Upper lobe of left lung (tissue), 6 donors: ENCODE data around the gene ARX. TPM values are rescaled to one million over a fixed set of nuclear protein-coding genes. Genes with fewer than 3 reads are reported as not detected.

Experiments used
- ATAC-seq, 2 donors: fragments of 200-7000 bp; cut with Tn5 transposase; one replicate each; pipeline ENCODE4 v1.9.1; 2022; ENCODE audit warnings: mild to moderate bottlenecking in 2 of 2, moderate library complexity in 2 of 2; ENCODE audit not compliant: low FRiP score in 2 of 2
- DNase-seq, 2 donors: peaks; one replicate each; pipeline ENCODE4 v3.0.0-alpha.2; 2019 to 2020
- H3K27ac ChIP-seq, 4 donors: fragments of 200-600 bp; sonication (generic); one replicate each; pipeline ENCODE4 v1.5.1; 2016 to 2019
- H3K27me3 ChIP-seq, 4 donors: fragments of 200-600 bp; sonication (generic); one replicate each; pipeline ENCODE4 v1.5.1; 2017 to 2019
- H3K36me3 ChIP-seq, 4 donors: fragments of 200-600 bp; sonication (generic); one replicate each; pipeline ENCODE4 v1.5.1; 2016 to 2019
- H3K4me1 ChIP-seq, 4 donors: fragments of 200-600 bp; sonication (generic); one replicate each; pipeline ENCODE4 v1.5.1; 2018 to 2019
- H3K4me3 ChIP-seq, 4 donors: fragments of 200-600 bp; sonication (generic); one replicate each; pipeline ENCODE4 v1.5.1; 2017 to 2019; ENCODE audit warnings: mild to moderate bottlenecking in 2 of 4, moderate library complexity in 1 of 4
- H3K9me3 ChIP-seq, 4 donors: fragments of 200-600 bp; sonication (generic); one replicate each; pipeline ENCODE4 v1.5.1; 2018 to 2019
- CTCF ChIP-seq, 6 experiments: fragments of 450-650 bp in 4 of 6; fragments of 200-600 bp in 2 of 6; sonication (generic) in 2 of 6; IDR thresholded peaks; one replicate each; pipeline ENCODE4 v1.5.1; 2016 to 2019; ENCODE audit warnings: antibody characterized with exemption in 6 of 6
- EP300 ChIP-seq, 4 donors: sonication (generic); formaldehyde crosslinking; IDR thresholded peaks; one replicate each; pipeline ENCODE4 v1.5.1; 2017; ENCODE audit warnings: antibody characterized with exemption in 4 of 4, control low read depth in 2 of 4
- POLR2A ChIP-seq, 4 donors: fragments of 450-650 bp; IDR thresholded peaks; one replicate each; pipeline ENCODE4 v1.5.1; 2016 to 2017; ENCODE audit warnings: antibody characterized with exemption in 4 of 4, mild to moderate bottlenecking in 2 of 4
- POLR2AphosphoS5 ChIP-seq, 2 donors: sonication (generic); formaldehyde crosslinking; IDR thresholded peaks; one replicate each; pipeline ENCODE4 v1.5.1; 2017; ENCODE audit warnings: antibody characterized with exemption in 2 of 2
- WGBS, 2 donors: methylation state at CpG; one replicate each; pipeline ENCODE4 v1.1.5; 2017 to 2018; 5-methylcytosine and 5-hydroxymethylcytosine counted together
- total RNA-seq, 6 donors: library from RNA; depleted of rRNA in 4 of 6; stranded (reverse); fragments of >200 nt in 4 of 6; gene quantifications; one replicate each; pipeline versions ENCODE4 v1.1.0 to v1.2.1, GENCODE V29; 2016 to 2021
- donor health status: DM: no; HTN: no; CAD: no; lungs with moderate emphysema.
- donor health status: DM: no; HTN: yes; CAD: no; lungs with severe emphysema.

ARX gene
- total RNA-seq, 6 donors from 2014 or later, result 0.39 to 0.46 (median 0.44) TPM; not detected in 3

- H3K27me3 ChIP-seq, result peaks cover 0 to 47% (median 3%) of the 10 kb centered on the region in 4 donors
- TF ChIP-seq EP300 (IDR thresholded peaks at IDR 0.05) (no peak), POLR2AphosphoS5 (IDR thresholded peaks at IDR 0.05) (no peak), POLR2A (IDR thresholded peaks at IDR 0.05) (no peak), CTCF (IDR thresholded peaks at IDR 0.05) (no peak)
- H3K36me3 ChIP-seq, result no peaks in the 10 kb centered on the region
- no peak overlapping the region for H3K4me3 ChIP-seq
- ATAC-seq, result no peak
- no peaks in the 10 kb centered on the region for H3K9me3 ChIP-seq
- peaks cover 10 to 40% (median 13%) of the 10 kb centered on the region in 4 donors for H3K4me1 ChIP-seq
- DNase-seq, result no peak
- WGBS, 2 donors, result 18 to 38% methylated on average over 7 of the region's 7 CpGs
- H3K27ac ChIP-seq, result no peak overlapping the region
These were observed 9.1 kb downstream of the ARX start for GRCh38 chrX:25006586-25007058.

- no peak for ATAC-seq
- WGBS, 2 donors, result 20 to 41% methylated on average over 10 to 43 of the region's 72 CpGs
- H3K4me3 ChIP-seq, result peak overlapping the region in 1 of 4 donors; percentile 12
- no peaks in the 10 kb centered on the region for H3K36me3 ChIP-seq
- TF ChIP-seq POLR2A (IDR thresholded peaks at IDR 0.05), result no peak
- H3K27ac ChIP-seq, result no peak overlapping the region
- peaks cover 0 to 41% (median 3%) of the 10 kb centered on the region in 4 donors for H3K27me3 ChIP-seq
- peaks cover 10 to 40% (median 13%) of the 10 kb centered on the region in 4 donors for H3K4me1 ChIP-seq
- DNase-seq, result peak in 1 of 2 donors; percentile 60
- no peaks in the 10 kb centered on the region for H3K9me3 ChIP-seq
These were observed 10.2 kb downstream of the ARX start for GRCh38 chrX:25005382-25006185.

GRCh38 chrX:25005034-25005381, 10.8 kb downstream of the ARX start:
- TF ChIP-seq POLR2A (IDR thresholded peaks at IDR 0.05) (no peak), POLR2AphosphoS5 (IDR thresholded peaks at IDR 0.05) (no peak), CTCF (IDR thresholded peaks at IDR 0.05) (no peak), EP300 (IDR thresholded peaks at IDR 0.05) (no peak)
- DNase-seq (peak in 1 of 2 donors; percentile 45), ATAC-seq (no peak)
- Histone ChIP-seq H3K27ac (no peak overlapping the region), H3K27me3 (peaks cover 0 to 41% (median 3%) of the 10 kb centered on the region in 4 donors), H3K4me3 (peak overlapping the region in 2 of 4 donors; percentile 0 to 12), H3K9me3 (no peaks in the 10 kb centered on the region), H3K4me1 (peaks cover 10 to 40% (median 13%) of the 10 kb centered on the region in 4 donors), H3K36me3 (no peaks in the 10 kb centered on the region)
- WGBS, 2 donors, result 6 to 40% methylated on average over 12 to 23 of the region's 23 CpGs

GRCh38 chrX:25004485-25005032, 11.2 kb downstream of the ARX start:
- peak in 1 of 2 donors; percentile 63 for DNase-seq
- WGBS, 2 donors, result 36% methylated on average over 53 of the region's 59 CpGs; no CpG with 5 or more reads in 1 of the 2 donors
- TF ChIP-seq POLR2AphosphoS5 (IDR thresholded peaks at IDR 0.05) (no peak), POLR2A (IDR thresholded peaks at IDR 0.05) (no peak), CTCF (IDR thresholded peaks at IDR 0.05) (no peak), EP300 (IDR thresholded peaks at IDR 0.05) (no peak)
- H3K9me3 ChIP-seq, result no peaks in the 10 kb centered on the region
- no peak overlapping the region for H3K27ac ChIP-seq
- H3K36me3 ChIP-seq, result no peaks in the 10 kb centered on the region
- no peak for ATAC-seq
- peaks cover 10 to 40% (median 13%) of the 10 kb centered on the region in 4 donors for H3K4me1 ChIP-seq
- peak overlapping the region in 2 of 4 donors; percentile 0 to 12 for H3K4me3 ChIP-seq
- peaks cover 0 to 41% (median 3%) of the 10 kb centered on the region in 4 donors for H3K27me3 ChIP-seq

- Histone ChIP-seq H3K4me1 (peaks cover 10 to 40% (median 13%) of the 10 kb centered on the region in 4 donors), H3K27ac (no peak overlapping the region), H3K36me3 (no peaks in the 10 kb centered on the region), H3K4me3 (no peak overlapping the region), H3K27me3 (peaks cover 0 to 41% (median 3%) of the 10 kb centered on the region in 4 donors), H3K9me3 (no peaks in the 10 kb centered on the region)
- no peak for TF ChIP-seq CTCF (IDR thresholded peaks at IDR 0.05)
- no peak for TF ChIP-seq POLR2A (IDR thresholded peaks at IDR 0.05)
- TF ChIP-seq EP300 (IDR thresholded peaks at IDR 0.05), result no peak
- no peak for TF ChIP-seq POLR2AphosphoS5 (IDR thresholded peaks at IDR 0.05)
- 15 to 33% methylated on average over 10 of the region's 10 CpGs for WGBS, 2 donors
- DNase-seq, result no peak
- no peak for ATAC-seq
These were observed 11.7 kb downstream of the ARX start for GRCh38 chrX:25004040-25004439.
